Gastrocnemius medialis (tissue), 4 donors: ENCODE measurements around the gene GPI. TPM values are rescaled to one million over a fixed set of nuclear protein-coding genes. Genes with fewer than 3 reads are reported as not detected.

Experiments used
- ATAC-seq, 2 donors: fragments of 150-250 bp; one replicate each; pipeline ENCODE4 v1.9.1; 2016
- DNase-seq, 2 donors: peaks; one replicate each; pipeline ENCODE4 v3.0.0-alpha.2; 2019
- H3K27ac ChIP-seq, 4 donors: fragments of 200-600 bp; sonication (generic); 1 replicate in 1 of 4; 2 replicates in 3 of 4; pipeline ENCODE4 v1.5.1; 2016 to 2018; ENCODE audit warnings: mild to moderate bottlenecking in 2 of 4, moderate library complexity in 1 of 4
- H3K27me3 ChIP-seq, 3 donors: fragments of 200-600 bp; sonication (generic) in 2 of 3; 1 replicate in 1 of 3; 2 replicates in 2 of 3; pipeline versions ENCODE4 v1.5.1 to v1.6.0; 2016 to 2019; ENCODE audit warnings: mild to moderate bottlenecking in 1 of 3, moderate library complexity in 1 of 3
- H3K36me3 ChIP-seq, 2 donors: fragments of 200-600 bp; sonication (generic) in 1 of 2; one replicate each; pipeline ENCODE4 v1.5.1; 2017 to 2018
- H3K4me1 ChIP-seq, 2 donors: fragments of 200-600 bp; sonication (generic) in 1 of 2; one replicate each; pipeline ENCODE4 v1.5.1; 2016 to 2017; ENCODE audit warnings: mild to moderate bottlenecking in 2 of 2
- H3K4me3 ChIP-seq, 4 donors: fragments of 200-600 bp; sonication (generic) in 3 of 4; 1 replicate in 1 of 4; 2 replicates in 3 of 4; pipeline ENCODE4 v1.5.1; 2016 to 2019; ENCODE audit warnings: mild to moderate bottlenecking in 2 of 4
- H3K9me3 ChIP-seq, 3 donors: fragments of 200-600 bp; sonication (generic) in 2 of 3; 1 replicate in 1 of 3; 2 replicates in 2 of 3; pipeline ENCODE4 v1.5.1; 2016 to 2019
- POLR2A ChIP-seq, 2 donors: fragments of 450-650 bp; IDR thresholded peaks; one replicate each; pipeline ENCODE4 v1.6.1; 2017; ENCODE audit warnings: antibody characterized with exemption in 2 of 2, mild to moderate bottlenecking in 2 of 2, moderate library complexity in 2 of 2
- in situ Hi-C, 4 donors: fragments of 200-750 bp; cut with MboI; loops; one replicate each; pipeline versions ENCODE4 v1.15.0 to v1.8.0; 2017; ENCODE audit warnings: low sequenced_read_pairs in 4 of 4
- intact Hi-C: fragments of 100-400 bp; cut with DNase I; formaldehyde crosslinking; loops from one replicate; pipeline ENCODE4 v1.15.1; 2023; ENCODE audit warnings: low total_unique reads
- total RNA-seq, 4 donors: library from RNA; depleted of rRNA; stranded (reverse); fragments of >200 nt; gene quantifications; one replicate each; pipeline versions ENCODE4 v1.1.0 to v1.2.3, GENCODE V29; 2016
- TF ChIP-seq, protein P1 (sequence below), 5 experiments: fragments of 450-650 bp in 3 of 5; fragments of 200-600 bp in 2 of 5; sonication (generic) in 2 of 5; IDR thresholded peaks in 4 of 5; conservative IDR thresholded peaks in 1 of 5; 1 replicate in 4 of 5; 2 replicates in 1 of 5; pipeline ENCODE4 v1.5.1; 2016 to 2019; ENCODE audit warnings: antibody characterized with exemption in 5 of 5, mild to moderate bottlenecking in 3 of 5, moderate library complexity in 3 of 5

Gene GPI
- total RNA-seq, 4 donors from 2014 or later, result 83.2 to 231 (median 173) TPM

DNA sequence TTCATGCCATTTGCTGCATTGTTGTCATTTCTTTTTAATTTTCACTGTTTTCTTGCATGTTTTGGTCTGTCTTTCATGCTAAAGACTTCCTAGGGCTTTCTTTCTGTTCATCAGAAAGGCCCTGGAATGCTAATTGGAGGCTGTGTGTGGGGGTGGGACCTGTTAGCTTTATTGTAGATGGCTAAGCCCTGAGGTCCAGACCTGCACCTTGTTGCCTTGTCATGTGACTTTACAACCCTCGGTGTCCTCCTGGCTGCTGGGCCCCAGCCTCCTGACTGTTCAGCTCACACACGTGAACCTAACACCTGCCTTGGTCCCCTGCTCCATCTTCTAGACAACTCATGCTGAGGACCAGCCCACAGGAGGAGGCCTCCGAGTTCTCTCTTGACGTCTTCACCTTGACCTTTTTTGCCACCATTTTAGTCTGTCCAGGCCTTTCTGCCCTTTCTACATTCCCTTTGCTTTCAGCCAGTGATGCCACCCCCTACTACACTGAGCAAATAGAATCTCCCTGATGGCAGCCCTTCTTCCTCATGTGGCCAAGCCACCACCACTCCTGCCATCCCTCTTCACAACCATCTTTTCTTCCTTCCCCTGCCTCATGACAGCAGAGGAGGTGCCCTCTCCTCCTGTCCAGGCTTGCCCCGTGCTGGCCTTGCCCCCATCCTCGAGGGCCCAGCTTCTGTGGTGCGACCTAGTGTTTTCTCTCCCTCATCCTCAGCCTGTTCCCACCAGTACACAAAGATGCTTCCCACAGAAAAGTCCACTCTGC lies 41.4 kb upstream of the GPI start:
- Histone ChIP-seq H3K36me3 (peaks cover 0 to 54% of the 10 kb centered on the region in 2 donors), H3K27ac (peak overlapping the region in 1 of 4 donors; percentile 29), H3K4me3 (no peak overlapping the region), H3K27me3 (no peaks in the 10 kb centered on the region), H3K4me1 (peaks cover 21 to 23% of the 10 kb centered on the region in 2 donors), H3K9me3 (no peaks in the 10 kb centered on the region)
- in situ Hi-C loops, result no loop called here
- DNase-seq (no peak), ATAC-seq (no peak)
- intact Hi-C loops, result no loop called here
- TF ChIP-seq POLR2A (IDR thresholded peaks at IDR 0.05), result no peak
- TF ChIP-seq, protein P1, sequence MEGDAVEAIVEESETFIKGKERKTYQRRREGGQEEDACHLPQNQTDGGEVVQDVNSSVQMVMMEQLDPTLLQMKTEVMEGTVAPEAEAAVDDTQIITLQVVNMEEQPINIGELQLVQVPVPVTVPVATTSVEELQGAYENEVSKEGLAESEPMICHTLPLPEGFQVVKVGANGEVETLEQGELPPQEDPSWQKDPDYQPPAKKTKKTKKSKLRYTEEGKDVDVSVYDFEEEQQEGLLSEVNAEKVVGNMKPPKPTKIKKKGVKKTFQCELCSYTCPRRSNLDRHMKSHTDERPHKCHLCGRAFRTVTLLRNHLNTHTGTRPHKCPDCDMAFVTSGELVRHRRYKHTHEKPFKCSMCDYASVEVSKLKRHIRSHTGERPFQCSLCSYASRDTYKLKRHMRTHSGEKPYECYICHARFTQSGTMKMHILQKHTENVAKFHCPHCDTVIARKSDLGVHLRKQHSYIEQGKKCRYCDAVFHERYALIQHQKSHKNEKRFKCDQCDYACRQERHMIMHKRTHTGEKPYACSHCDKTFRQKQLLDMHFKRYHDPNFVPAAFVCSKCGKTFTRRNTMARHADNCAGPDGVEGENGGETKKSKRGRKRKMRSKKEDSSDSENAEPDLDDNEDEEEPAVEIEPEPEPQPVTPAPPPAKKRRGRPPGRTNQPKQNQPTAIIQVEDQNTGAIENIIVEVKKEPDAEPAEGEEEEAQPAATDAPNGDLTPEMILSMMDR (IDR thresholded peaks at IDR 0.05 in 4 of 5, conservative IDR thresholded peaks at IDR 0.05 in 1 of 5), result no peak

DNA sequence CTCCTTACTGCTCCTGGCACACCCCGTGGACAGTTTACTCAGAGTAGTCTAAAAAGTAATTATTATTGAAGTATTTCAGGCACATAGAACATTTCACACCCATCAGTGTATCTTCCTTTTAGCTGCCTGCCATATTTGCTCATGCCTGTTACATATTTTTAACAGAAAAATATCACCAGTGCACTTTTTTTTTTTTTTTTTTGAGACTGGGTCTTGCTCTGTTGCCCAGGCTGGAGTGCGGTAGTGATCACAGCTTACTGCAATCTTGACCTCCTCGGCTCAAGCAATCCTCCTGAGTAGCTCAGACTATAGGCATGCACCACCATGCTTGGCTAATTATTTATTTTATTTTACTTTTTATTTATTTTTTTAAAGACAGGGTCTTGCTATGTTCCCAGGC lies 40.7 kb upstream of the GPI start:
- in situ Hi-C loops, result no loop called here
- H3K4me1 ChIP-seq, result peaks cover 21% of the 10 kb centered on the region in 2 donors
- TF ChIP-seq POLR2A (IDR thresholded peaks at IDR 0.05), result no peak
- TF ChIP-seq, protein P1 (IDR thresholded peaks at IDR 0.05 in 4 of 5, conservative IDR thresholded peaks at IDR 0.05 in 1 of 5), result no peak
- intact Hi-C loops, result no loop called here
- no peak overlapping the region for H3K4me3 ChIP-seq
- H3K27ac ChIP-seq, result no peak overlapping the region
- DNase-seq (no peak), ATAC-seq (no peak)
- no peaks in the 10 kb centered on the region for H3K9me3 ChIP-seq
- no peaks in the 10 kb centered on the region for H3K27me3 ChIP-seq
- H3K36me3 ChIP-seq, result peaks cover 0 to 54% of the 10 kb centered on the region in 2 donors

DNA sequence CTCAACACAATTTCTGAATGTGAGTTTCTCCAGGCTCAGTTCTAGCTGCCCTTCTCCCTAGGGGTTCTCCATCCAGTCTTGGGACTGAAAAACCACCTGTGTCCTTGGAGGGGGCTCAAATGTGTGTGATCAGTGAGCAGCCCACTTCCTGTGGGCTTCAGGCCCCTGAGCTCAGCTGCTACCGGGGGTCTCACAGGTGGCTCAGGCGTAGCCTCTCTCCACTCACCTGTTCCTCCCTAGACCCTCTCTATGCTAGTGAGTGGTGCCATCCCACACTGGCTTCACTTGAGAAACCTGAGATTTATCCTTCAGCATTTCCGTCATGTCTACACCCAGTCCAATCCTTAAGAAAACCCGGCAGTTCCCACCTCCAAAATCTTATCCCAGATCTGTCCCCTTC lies 39.8 kb upstream of the GPI start:
- no peaks in the 10 kb centered on the region for H3K9me3 ChIP-seq
- no peaks in the 10 kb centered on the region for H3K27me3 ChIP-seq
- DNase-seq (no peak), ATAC-seq (no peak)
- H3K27ac ChIP-seq, result peak overlapping the region in 1 of 4 donors; percentile 3
- peaks cover 0 to 61% of the 10 kb centered on the region in 2 donors for H3K36me3 ChIP-seq
- intact Hi-C loops, result no loop called here
- in situ Hi-C loops, result loop anchor here in 2 of 4 donors (25.0 kb wide), 1 partner anchor 88 kb away; no protein-coding TSS in a partner anchor
- no peak for TF ChIP-seq POLR2A (IDR thresholded peaks at IDR 0.05)
- TF ChIP-seq, protein P1 (IDR thresholded peaks at IDR 0.05 in 4 of 5, conservative IDR thresholded peaks at IDR 0.05 in 1 of 5), result no peak
- no peak overlapping the region for H3K4me3 ChIP-seq
- H3K4me1 ChIP-seq, result peaks cover 12 to 14% of the 10 kb centered on the region in 2 donors

DNA sequence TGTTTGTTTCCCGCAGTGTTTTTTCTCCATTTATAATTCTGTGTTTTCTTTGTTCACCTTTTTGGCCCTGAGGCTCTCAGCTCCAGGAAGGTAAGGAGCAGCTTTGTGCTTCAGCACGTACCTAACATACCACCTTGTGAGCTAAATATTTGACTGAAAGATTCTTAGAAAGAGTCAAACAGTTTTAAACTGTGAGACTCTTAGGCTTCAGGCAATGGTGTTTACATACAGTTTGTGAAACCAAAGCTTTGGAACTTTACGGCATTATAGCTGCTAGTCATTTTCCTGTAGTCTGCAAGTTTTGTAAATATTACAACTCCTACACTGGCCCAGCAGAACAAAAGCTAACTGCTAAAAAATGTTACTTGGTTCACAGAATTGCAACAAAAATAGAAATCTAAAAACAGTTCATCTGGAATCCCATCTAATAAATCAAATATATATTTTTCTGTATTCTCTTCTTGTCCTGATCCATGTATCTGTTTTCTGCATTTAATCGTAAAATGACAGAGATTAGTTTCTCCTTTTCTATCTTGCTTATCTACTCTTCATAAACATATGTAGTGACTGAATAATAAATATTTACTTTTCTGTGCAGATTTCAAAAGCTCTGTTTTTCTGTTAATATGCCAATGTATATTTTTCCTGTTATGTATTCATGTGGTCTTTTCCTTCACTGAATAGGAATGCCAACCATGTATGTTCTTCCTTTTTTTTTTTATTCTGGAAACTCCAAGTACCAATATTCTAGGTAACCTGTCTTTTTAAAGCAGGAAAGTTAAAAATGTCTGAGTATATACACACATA lies 38.8 kb upstream of the GPI start:
- Histone ChIP-seq H3K4me3 (no peak overlapping the region), H3K9me3 (no peaks in the 10 kb centered on the region), H3K4me1 (peaks cover 6 to 10% of the 10 kb centered on the region in 2 donors), H3K36me3 (peaks cover 0 to 69% of the 10 kb centered on the region in 2 donors), H3K27me3 (no peaks in the 10 kb centered on the region), H3K27ac (no peak overlapping the region)
- intact Hi-C loops (no loop called here), in situ Hi-C loops (loop anchor here in 2 of 4 donors (25.0 kb wide), 1 partner anchor 89 kb away; no protein-coding TSS in a partner anchor)
- no peak for TF ChIP-seq POLR2A (IDR thresholded peaks at IDR 0.05)
- TF ChIP-seq, protein P1 (IDR thresholded peaks at IDR 0.05 in 4 of 5, conservative IDR thresholded peaks at IDR 0.05 in 1 of 5), result no peak
- DNase-seq (no peak), ATAC-seq (no peak)
